Stimulated activated CD8-positive, alpha-beta memory T cell treated with anti-CD3 and anti-CD28 coated beads, Interleukin-15, amount 100 ng/mL, for 24 hours (primary cell): ENCODE measurements around the gene FAM180A.
"Not testable (repeated sequence)": the region's sequence is repeated elsewhere in the genome, so short reads cannot be mapped to it uniquely, and the experiment has no call there.

Source experiments
- DNase-seq: peaks from one replicate; pipeline ENCODE4 v3.0.0-alpha.2; 2020; ENCODE audit warnings: low read depth

The FAM180A gene

DNA sequence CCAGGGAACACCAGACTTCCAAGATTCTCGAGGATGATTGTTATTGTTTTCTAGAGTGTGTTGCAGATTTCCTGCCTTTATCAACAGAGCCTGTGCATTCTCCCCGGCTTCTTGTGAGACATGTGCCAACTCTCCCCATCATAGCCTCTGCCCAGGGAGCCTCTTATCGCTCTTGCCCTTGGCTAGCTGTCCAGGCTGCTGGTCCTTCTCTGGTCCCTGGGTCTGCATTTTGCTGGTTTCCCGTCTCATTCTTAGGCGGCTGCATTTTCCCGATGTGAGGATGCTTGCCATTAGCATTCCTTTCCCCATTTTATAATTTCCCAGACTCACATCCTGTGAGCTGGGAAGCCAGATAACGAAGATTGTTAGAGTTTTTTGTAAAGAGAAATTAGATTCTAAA, 35.8 kb downstream of the FAM180A start:
- no peak for DNase-seq

GRCh38 chr7:135712182-135712782, 36.3 kb downstream of the FAM180A start:
- no peak for DNase-seq

- no peak for DNase-seq
These were observed 37.5 kb downstream of the FAM180A start for GRCh38 chr7:135711139-135711469.

DNA sequence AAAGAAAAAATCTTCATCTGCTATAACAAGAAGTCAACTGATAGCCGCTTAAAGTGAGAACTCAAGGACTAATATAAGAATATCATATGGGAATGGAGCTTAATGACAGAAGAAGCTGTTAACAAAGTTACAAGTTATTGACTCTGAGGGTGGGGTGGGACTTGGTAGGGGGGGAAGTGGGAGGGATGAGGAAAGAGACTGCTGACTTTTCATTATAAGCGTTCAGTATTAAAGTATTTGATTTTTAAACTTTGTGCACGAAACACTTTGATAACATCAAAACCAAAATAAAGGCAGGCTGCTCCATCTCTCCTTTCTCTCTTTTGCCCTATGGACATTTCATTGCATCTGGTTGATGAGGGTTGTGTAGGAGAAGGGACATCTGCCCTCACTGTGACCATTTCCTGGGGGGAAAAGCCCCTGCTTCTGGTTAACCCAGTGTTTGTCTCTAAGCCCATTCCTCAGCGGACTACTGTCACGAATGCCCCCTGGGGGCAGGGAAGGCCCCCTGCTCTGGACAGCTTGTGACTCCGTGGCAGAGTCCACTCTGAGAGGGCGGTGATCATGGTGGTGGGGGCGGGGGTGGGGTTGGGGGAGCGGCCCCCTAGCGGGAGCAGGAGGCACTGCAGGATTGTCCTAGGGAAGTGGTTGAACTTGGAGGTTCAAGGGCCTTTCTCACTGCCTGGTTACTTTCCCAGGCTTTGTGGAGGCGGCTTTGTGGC, 38.0 kb downstream of the FAM180A start:
- DNase-seq = no peak

DNA sequence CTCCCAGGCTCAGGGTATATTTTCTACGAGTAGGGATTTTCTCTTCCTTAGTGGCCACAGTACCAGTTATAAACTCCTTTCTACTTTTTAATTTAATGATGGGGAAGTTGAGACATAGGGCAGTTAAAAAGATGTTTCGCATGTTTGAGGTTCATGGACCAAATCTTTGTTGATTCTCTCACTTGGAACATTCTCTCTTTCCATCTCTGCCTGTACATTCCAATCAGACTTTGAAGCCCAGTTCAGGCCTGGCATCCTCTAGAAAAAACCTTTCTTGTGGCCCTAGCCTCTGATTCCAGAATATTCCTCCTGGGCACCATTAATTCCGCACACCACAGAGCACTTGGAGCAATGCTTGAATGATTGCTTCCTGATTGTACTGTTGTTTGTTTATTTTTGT, 39.1 kb downstream of the FAM180A start:
- no peak for DNase-seq

DNA sequence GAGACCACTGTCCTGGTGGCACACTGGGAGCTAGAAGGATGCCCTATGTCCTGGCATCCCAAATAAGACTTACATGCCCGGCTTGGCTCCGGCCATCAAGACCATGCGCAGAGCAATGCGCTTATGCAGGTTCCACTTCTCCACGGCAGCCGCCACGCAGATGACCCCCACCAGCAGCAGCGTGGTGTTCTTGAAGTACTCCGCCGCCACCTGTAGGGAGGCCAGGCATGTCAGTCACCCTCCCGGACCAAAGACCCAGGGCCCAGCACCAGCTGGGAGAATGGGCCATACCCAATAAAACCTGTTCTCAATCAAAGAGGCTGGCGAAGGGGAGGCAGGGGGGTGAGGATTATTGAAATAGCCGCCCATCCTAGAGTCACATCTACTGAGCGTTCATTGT, 40.6 kb downstream of the FAM180A start:
- DNase-seq = no peak

- no peak for DNase-seq
These were observed 41.0 kb downstream of the FAM180A start for GRCh38 chr7:135707570-135707966.

DNA sequence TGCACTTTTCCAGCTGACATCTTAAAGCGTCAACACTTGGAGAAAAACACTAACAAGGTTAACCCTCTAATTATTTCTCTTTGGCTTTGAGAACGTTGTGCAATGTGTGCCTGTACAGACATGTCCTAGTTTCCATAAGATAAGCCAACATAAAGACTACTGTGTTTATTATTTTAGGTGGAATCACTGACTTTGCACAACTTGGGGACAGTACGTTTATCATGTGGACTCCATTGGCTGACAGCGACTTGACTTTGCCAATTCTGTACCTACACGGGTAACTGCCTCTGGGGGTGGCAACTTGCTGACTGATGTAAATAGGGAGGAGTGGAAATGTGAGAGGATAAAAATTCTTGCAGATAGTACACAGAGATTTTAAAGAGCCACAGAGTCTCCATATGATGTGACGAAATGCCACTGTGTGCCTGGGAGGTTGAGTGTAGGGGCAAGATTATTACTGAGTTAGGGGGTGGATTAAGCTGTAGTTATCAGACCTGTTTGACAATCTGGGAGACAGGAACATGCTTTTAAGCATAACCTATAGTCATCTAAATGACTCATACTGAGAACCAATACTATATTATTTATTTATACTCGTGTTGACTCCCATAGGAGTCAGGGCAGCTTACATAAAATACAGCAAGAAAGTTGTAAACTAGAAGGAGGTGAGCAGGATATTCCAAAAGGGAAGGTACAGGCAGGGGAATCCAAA, 41.6 kb downstream of the FAM180A start:
- no peak for DNase-seq

GRCh38 chr7:135706038-135706742, 42.4 kb downstream of the FAM180A start:
- DNase-seq = no peak

- no peak for DNase-seq
These were observed 43.9 kb downstream of the FAM180A start for GRCh38 chr7:135704698-135705097.

GRCh38 chr7:135704074-135704473, 44.5 kb downstream of the FAM180A start:
- no peak for DNase-seq

GRCh38 chr7:135697276-135698049, 51.1 kb downstream of the FAM180A start:
- no peak for DNase-seq

DNA sequence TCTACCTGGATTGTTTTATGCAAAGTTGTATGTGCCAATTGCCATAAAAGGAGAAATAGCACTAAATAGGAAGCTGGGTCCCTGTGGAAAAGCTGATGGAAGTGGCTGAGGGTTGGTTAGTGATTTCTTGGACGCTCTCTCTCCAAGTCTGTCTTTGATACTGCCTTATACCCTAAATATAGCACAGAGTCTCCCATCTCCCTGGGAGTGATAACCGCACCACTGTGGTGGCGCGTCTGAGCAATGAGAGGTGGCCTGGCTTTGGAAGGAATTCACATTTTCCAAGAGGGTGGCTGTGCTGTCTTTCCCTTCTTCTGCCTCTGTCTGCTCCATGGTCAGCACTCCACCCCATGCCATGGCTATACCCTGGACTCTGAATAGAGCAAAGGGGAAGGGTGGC, 55.1 kb downstream of the FAM180A start:
- no peak for DNase-seq

- DNase-seq = not testable (repeated sequence)
These were observed 56.0 kb downstream of the FAM180A start for GRCh38 chr7:135692606-135693005.

DNA sequence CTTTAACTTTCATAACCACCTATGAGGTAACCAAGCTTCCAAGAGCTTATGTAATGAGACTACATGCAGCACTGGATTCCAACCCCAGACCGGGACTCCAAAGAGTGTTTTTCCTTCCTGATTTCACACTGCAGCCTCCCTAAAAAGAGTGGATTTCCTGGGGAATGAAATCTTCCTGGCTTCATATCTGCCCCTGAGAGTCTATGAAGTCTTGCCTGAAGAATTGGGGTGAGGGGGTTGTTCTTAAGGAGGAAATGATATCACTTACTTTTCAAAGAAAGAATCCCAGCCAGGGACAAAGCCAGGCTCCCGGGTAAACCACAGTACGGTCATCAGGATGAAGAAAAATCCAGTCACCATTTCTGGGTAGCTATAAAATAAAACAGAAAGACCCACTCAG, 56.6 kb downstream of the FAM180A start:
- DNase-seq = no peak

- DNase-seq = no peak
These were observed 58.0 kb downstream of the FAM180A start for GRCh38 chr7:135690566-135690965.

GRCh38 chr7:135687466-135687865, 61.1 kb downstream of the FAM180A start:
- DNase-seq = no peak

DNA sequence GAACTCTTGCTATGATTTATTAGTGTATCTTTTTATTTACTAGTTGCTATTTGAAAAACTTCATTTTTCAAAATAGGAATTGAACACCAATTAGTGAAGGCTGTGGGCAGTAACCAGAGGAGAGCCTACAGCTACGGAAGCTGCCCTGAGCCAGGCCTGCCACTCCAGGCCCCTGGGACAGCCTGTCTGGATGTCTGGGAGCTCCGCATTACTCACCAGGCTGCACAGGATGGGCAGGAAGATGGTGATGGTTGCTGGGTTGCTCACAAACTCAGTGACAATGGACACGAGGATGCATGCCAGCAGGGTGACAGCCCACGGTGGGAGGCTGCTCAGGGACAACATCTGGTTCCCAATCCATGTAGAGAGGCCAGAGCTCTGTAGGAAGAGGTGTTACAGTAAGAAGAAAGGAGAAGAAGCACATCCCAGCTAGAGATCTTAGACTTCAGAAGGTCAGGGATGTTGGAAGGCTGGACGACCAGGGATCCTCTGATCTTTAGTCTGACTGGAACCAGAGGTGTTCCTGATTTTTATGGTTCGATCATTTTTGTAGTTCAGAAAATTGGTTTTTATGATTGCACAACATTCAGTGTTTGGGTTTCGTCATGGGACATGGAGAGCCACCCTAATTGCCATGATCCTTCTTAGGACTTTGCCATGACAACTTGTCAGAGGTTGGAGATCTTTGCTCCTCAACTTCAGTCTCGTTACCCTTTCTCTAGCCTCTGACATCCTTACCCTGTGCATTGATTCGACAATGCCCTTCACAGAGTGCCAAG, 63.1 kb downstream of the FAM180A start:
- DNase-seq = no peak

- no peak for DNase-seq
These were observed 63.9 kb downstream of the FAM180A start for GRCh38 chr7:135684699-135685098.

DNA sequence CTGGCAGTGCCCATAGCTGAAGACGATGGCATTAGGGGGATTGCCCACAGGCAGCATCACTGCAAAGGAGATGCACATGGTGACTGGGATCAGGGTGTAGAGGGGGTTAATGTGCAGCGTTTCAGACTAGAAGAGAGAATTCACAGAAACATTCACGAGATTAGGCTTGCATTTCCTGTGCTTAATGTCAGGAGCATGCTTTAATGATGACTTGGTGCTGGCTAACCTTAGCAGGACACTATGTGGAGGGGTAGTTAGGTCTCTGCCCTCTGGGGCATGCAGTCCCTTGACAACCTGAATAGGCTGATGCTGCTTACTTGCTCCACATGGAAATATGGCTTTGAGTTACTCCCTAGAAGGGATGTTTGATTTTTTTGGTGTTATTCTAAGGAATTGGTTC, 64.5 kb downstream of the FAM180A start:
- DNase-seq = no peak

GRCh38 chr7:135683609-135684008, 65.0 kb downstream of the FAM180A start:
- DNase-seq = no peak
